Stomach (tissue), 9 donors: ENCODE measurements around the gene FGF12. TPM values are rescaled to one million over a fixed set of nuclear protein-coding genes. Genes with fewer than 3 reads are reported as not detected.

Source experiments
- DNase-seq, 2 donors: peaks; one replicate each; pipeline versions ENCODE4 v3.0.0 to v3.0.0-alpha.2; 2013 to 2019
- H3K27ac ChIP-seq, 5 donors: fragments of 200-600 bp in 4 of 5; sonication (generic) in 4 of 5; one replicate each; pipeline ENCODE4 v1.5.1; 2013 to 2019; ENCODE audit warnings: mild to moderate bottlenecking in 1 of 5, moderate library complexity in 1 of 5
- H3K27me3 ChIP-seq, 3 donors: fragments of 200-600 bp; sonication (generic); one replicate each; pipeline ENCODE4 v1.5.1; 2017 to 2019; ENCODE audit warnings: mixed run types in 1 of 3
- H3K36me3 ChIP-seq, 4 donors: fragments of 200-600 bp; sonication (generic); 1 replicate in 3 of 4; 2 replicates in 1 of 4; pipeline ENCODE4 v1.5.1; 2016 to 2019
- H3K4me1 ChIP-seq, 4 donors: fragments of 200-600 bp; sonication (generic); one replicate each; pipeline ENCODE4 v1.5.1; 2016 to 2019
- H3K4me3 ChIP-seq, 4 donors: fragments of 200-600 bp; sonication (generic) in 3 of 4; one replicate each; pipeline ENCODE4 v1.5.1; 2016 to 2019; ENCODE audit warnings: mild to moderate bottlenecking in 1 of 4
- H3K9me3 ChIP-seq, 4 donors: fragments of 200-600 bp; sonication (generic); one replicate each; pipeline ENCODE4 v1.5.1; 2016 to 2019
- CTCF ChIP-seq, 7 experiments: fragments of 450-650 bp in 4 of 7; fragments of 200-600 bp in 3 of 7; sonication (generic) in 3 of 7; IDR thresholded peaks; one replicate each; pipeline ENCODE4 v1.5.1; 2016 to 2019; ENCODE audit warnings: antibody characterized with exemption in 7 of 7, control low read depth in 2 of 7, mild to moderate bottlenecking in 1 of 7
- EP300 ChIP-seq: sonication (generic); formaldehyde crosslinking; IDR thresholded peaks from one replicate; pipeline ENCODE4 v1.6.1; 2017; ENCODE audit warnings: antibody characterized with exemption
- POLR2A ChIP-seq, 4 donors: fragments of 450-650 bp; IDR thresholded peaks; one replicate each; pipeline ENCODE4 v1.6.1; 2016; ENCODE audit warnings: antibody characterized with exemption in 4 of 4, control low read depth in 2 of 4, mild to moderate bottlenecking in 1 of 4, moderate library complexity in 1 of 4
- POLR2AphosphoS5 ChIP-seq, 3 donors: sonication (generic); formaldehyde crosslinking; IDR thresholded peaks; one replicate each; pipeline ENCODE4 v1.6.1; 2016; ENCODE audit warnings: antibody characterized with exemption in 3 of 3
- WGBS, 5 donors: extraction: QIAGEN DNeasy Blood & Tissue Kit in 3 of 5; methylation state at CpG; one replicate each; pipeline versions ENCODE4 v1.1.5 to v1.1.7; 2013 to 2018; 5-methylcytosine and 5-hydroxymethylcytosine counted together
- intact Hi-C: fragments of 100-400 bp; cut with DNase I; formaldehyde crosslinking; loops from one replicate; pipeline ENCODE4 v1.15.1; 2023; ENCODE audit warnings: low total_unique reads
- polyA plus RNA-seq, 3 donors: library from polyadenylated mRNA; stranded (reverse); fragments of 200-250 nt; gene quantifications; one replicate each; pipeline ENCODE4 v1.2.3, GENCODE V29; 2013
- total RNA-seq, 5 donors: library from RNA; depleted of rRNA; stranded (reverse); fragments of >200 nt; gene quantifications; one replicate each; pipeline versions ENCODE4 v1.1.0 to v1.2.3, GENCODE V29; 2014 to 2016
- donor health status: healthy with polysubstance abuse.
- donor health status: Bipolar disorder and iron deficiency.
- donor health status: healthy.

FGF12 gene
- total and polyA plus RNA-seq, 8 donors: 0.45 to 5.0 (median 0.88) TPM; not detected in 1

GRCh38 chr3:192700885-192701284 is 26.5 kb downstream of the FGF12 start:
- no peak for TF ChIP-seq POLR2AphosphoS5 (IDR thresholded peaks at IDR 0.05)
- no peak for TF ChIP-seq CTCF (IDR thresholded peaks at IDR 0.05)
- TF ChIP-seq POLR2A (IDR thresholded peaks at IDR 0.05): no peak
- no peak for TF ChIP-seq EP300
- Histone ChIP-seq H3K9me3 (no peaks in the 10 kb centered on the region), H3K27me3 (no peaks in the 10 kb centered on the region), H3K4me1 (no peaks in the 10 kb centered on the region), H3K4me3 (no peak overlapping the region), H3K27ac (no peak overlapping the region), H3K36me3 (no peaks in the 10 kb centered on the region)
- intact Hi-C loops: no loop called here
- no peak for DNase-seq

GRCh38 chr3:192696943-192697587 is 30.3 kb downstream of the FGF12 start:
- Histone ChIP-seq H3K27ac (no peak overlapping the region), H3K9me3 (no peaks in the 10 kb centered on the region)

GRCh38 chr3:192687488-192688152 is 39.7 kb downstream of the FGF12 start:
- Histone ChIP-seq H3K4me3 (no peak overlapping the region), H3K27ac (no peak overlapping the region), H3K9me3 (peaks cover 0 to 5% (median 0%) of the 10 kb centered on the region in 4 donors), H3K4me1 (no peaks in the 10 kb centered on the region), H3K27me3 (no peaks in the 10 kb centered on the region), H3K36me3 (no peaks in the 10 kb centered on the region)
- intact Hi-C loops: no loop called here
- 72 to 87% (median 83%) methylated on average over 5 of the region's 5 CpGs for WGBS, 5 donors
- TF ChIP-seq EP300: no peak
- TF ChIP-seq CTCF (IDR thresholded peaks at IDR 0.05): no peak
- no peak for TF ChIP-seq POLR2A (IDR thresholded peaks at IDR 0.05)
- DNase-seq: no peak

More at GRCh38 chr3:192696943-192697587, 30.3 kb downstream of the FGF12 start:
- TF ChIP-seq POLR2A (IDR thresholded peaks at IDR 0.05) (no peak), POLR2AphosphoS5 (IDR thresholded peaks at IDR 0.05) (no peak), EP300 (no peak), CTCF (IDR thresholded peaks at IDR 0.05) (no peak)
- 79 to 89% (median 83%) methylated on average over 2 of the region's 2 CpGs for WGBS, 5 donors
- DNase-seq: no peak
- H3K27me3 ChIP-seq: no peaks in the 10 kb centered on the region
- H3K4me3 ChIP-seq: no peak overlapping the region
- intact Hi-C loops: no loop called here
- no peaks in the 10 kb centered on the region for H3K4me1 ChIP-seq
- H3K36me3 ChIP-seq: no peaks in the 10 kb centered on the region

GRCh38 chr3:192685801-192686200 is 41.5 kb downstream of the FGF12 start:
- no peaks in the 10 kb centered on the region for H3K4me1 ChIP-seq
- 81 to 94% (median 93%) methylated on average over 5 of the region's 5 CpGs for WGBS, 5 donors
- no peaks in the 10 kb centered on the region for H3K27me3 ChIP-seq
- H3K9me3 ChIP-seq: peaks cover 0 to 5% (median 0%) of the 10 kb centered on the region in 4 donors
- TF ChIP-seq POLR2A (IDR thresholded peaks at IDR 0.05) (no peak), POLR2AphosphoS5 (IDR thresholded peaks at IDR 0.05) (no peak), EP300 (no peak), CTCF (IDR thresholded peaks at IDR 0.05) (no peak)
- no peak overlapping the region for H3K4me3 ChIP-seq
- intact Hi-C loops: no loop called here
- no peak for DNase-seq
- H3K36me3 ChIP-seq: no peaks in the 10 kb centered on the region
- H3K27ac ChIP-seq: no peak overlapping the region
